Measurements from ENCODE around the gene MED13L. TPM values are rescaled to one million over a fixed set of nuclear protein-coding genes. Genes with fewer than 3 reads are reported as not detected.

Gene MED13L
- total and polyA plus RNA-seq, 2 donors (not counting 3 experiments of a cell fraction or from before 2014, with no cell fraction given), result 27.4 to 93.6 TPM

GRCh38 chr12:116141833-116142162 lies 135.7 kb downstream of the MED13L start:
- no peaks in the 10 kb centered on the region for H3K36me3 ChIP-seq (ENCODE audit: control insufficient read depth in 2 of 2, extremely low read depth in 1 of 2, insufficient read depth in 2 of 2, low read length in 2 of 2)
- BruUV-seq (replicated peaks), result no TSS peak
- H3K79me2 ChIP-seq (ENCODE audit: control insufficient read depth, insufficient read depth, low read length), result peaks cover 79% of the 10 kb centered on the region
- dilution Hi-C loops (cut with MboI; ENCODE audit: extremely low pct_ligation_motif_present, low sequenced_read_pairs), result no loop called here
- POLR2A ChIA-PET, result no interaction called here
- no peaks in the 10 kb centered on the region for H3K9me1 ChIP-seq (replicated peaks; ENCODE audit: control insufficient read depth, extremely low read depth, insufficient read depth, low read length)
- no peak overlapping the region for H3K4me2 ChIP-seq (ENCODE audit: insufficient read depth, low read length)
- H3K27me3 ChIP-seq (ENCODE audit: control insufficient read depth in 2 of 2, insufficient read depth in 2 of 2, low read length in 2 of 2), result no peaks in the 10 kb centered on the region
- no peak for TF ChIP-seq JUN (IDR thresholded peaks at IDR 0.05; ENCODE audit: borderline replicate concordance, insufficient read depth, insufficient read length, low read depth)
- no peak for TF ChIP-seq POLR2AphosphoS5 (IDR thresholded peaks at IDR 0.05; ENCODE audit: insufficient read depth, low read depth, low read length)
- TF ChIP-seq, protein P1, sequence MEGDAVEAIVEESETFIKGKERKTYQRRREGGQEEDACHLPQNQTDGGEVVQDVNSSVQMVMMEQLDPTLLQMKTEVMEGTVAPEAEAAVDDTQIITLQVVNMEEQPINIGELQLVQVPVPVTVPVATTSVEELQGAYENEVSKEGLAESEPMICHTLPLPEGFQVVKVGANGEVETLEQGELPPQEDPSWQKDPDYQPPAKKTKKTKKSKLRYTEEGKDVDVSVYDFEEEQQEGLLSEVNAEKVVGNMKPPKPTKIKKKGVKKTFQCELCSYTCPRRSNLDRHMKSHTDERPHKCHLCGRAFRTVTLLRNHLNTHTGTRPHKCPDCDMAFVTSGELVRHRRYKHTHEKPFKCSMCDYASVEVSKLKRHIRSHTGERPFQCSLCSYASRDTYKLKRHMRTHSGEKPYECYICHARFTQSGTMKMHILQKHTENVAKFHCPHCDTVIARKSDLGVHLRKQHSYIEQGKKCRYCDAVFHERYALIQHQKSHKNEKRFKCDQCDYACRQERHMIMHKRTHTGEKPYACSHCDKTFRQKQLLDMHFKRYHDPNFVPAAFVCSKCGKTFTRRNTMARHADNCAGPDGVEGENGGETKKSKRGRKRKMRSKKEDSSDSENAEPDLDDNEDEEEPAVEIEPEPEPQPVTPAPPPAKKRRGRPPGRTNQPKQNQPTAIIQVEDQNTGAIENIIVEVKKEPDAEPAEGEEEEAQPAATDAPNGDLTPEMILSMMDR (IDR thresholded peaks at IDR 0.05; ENCODE audit: extremely low read depth in 1 of 2, insufficient read depth in 1 of 2, low read depth in 1 of 2, low read length in 2 of 2), result no peak
- no peak for TF ChIP-seq EZH2 (IDR thresholded peaks at IDR 0.05; ENCODE audit: borderline replicate concordance, low read depth, low read length, severe bottlenecking)
- TF ChIP-seq POLR2A (IDR thresholded peaks at IDR 0.05; ENCODE audit: low read depth, low read length), result no peak
- no peak for TF ChIP-seq FOS (IDR thresholded peaks at IDR 0.05; ENCODE audit: borderline replicate concordance, insufficient read depth, low read length)
- no peak for TF ChIP-seq GATA2 (IDR thresholded peaks at IDR 0.05; ENCODE audit: insufficient read depth, insufficient read length, low read depth, low read length)
- intact Hi-C loops (cut with micrococcal nuclease), result loop anchor here (2.0 to 5.0 kb wide), 4 partner anchors 45 to 566 kb away; no protein-coding TSS in a partner anchor
- peaks cover 6% of the 10 kb centered on the region for H4K20me1 ChIP-seq (replicated peaks; ENCODE audit: control insufficient read depth, extremely low read depth, insufficient read depth, low read length)
- no peaks in the 10 kb centered on the region for H3K9me3 ChIP-seq (replicated peaks; ENCODE audit: control insufficient read depth, insufficient read depth, low read length)
- no peak for DNase-seq (ENCODE audit: low read depth, low spot score)
- H3K4me1 ChIP-seq (ENCODE audit: control insufficient read depth, extremely low read depth, insufficient read depth, low read length), result peaks cover 31% of the 10 kb centered on the region
- H3K27ac ChIP-seq (ENCODE audit: insufficient read depth, low read depth, low read length), result no peak overlapping the region
- CTCF ChIA-PET, result interaction anchor here (0.6 to 6.2 kb wide), 34 partner anchors 11 to 567 kb away, joined by 3 to 79 read pairs (median 5); partner anchors contain the start of gene MED13L
- H2AFZ ChIP-seq (ENCODE audit: low read depth, low read length), result no peak overlapping the region
- no peak for FAIRE-seq
- H3K9ac ChIP-seq (replicated peaks; ENCODE audit: extremely low read depth, insufficient read depth, low read length), result no peak overlapping the region
- no peak overlapping the region for H3K4me3 ChIP-seq (replicated peaks in 1 of 3; ENCODE audit: insufficient read depth in 1 of 3, low read depth in 1 of 3, low read length in 3 of 3)
